Mucosa of stomach (tissue), 1 donor: Measurements from ENCODE around the gene EPB42.

Source experiments
- H3K27me3 ChIP-seq: one replicate; pipeline ENCODE4 v1.7.0; 2013; ENCODE audit warnings: mild to moderate bottlenecking, low read length; ENCODE audit not compliant: control insufficient read depth, insufficient read depth
- H3K36me3 ChIP-seq: one replicate; pipeline ENCODE4 v1.7.0; 2013; ENCODE audit warnings: low read length; ENCODE audit not compliant: control insufficient read depth, insufficient read depth
- H3K4me1 ChIP-seq: one replicate; pipeline ENCODE4 v1.7.0; 2013; ENCODE audit warnings: mild to moderate bottlenecking, low read length; ENCODE audit not compliant: control insufficient read depth, insufficient read depth
- H3K4me3 ChIP-seq: one replicate; pipeline ENCODE4 v1.7.0; 2013; ENCODE audit warnings: low read length
- H3K9ac ChIP-seq: one replicate; pipeline ENCODE4 v1.7.0; 2013; ENCODE audit warnings: mild to moderate bottlenecking, low read length, moderate library complexity
- H3K9me3 ChIP-seq: one replicate; pipeline ENCODE4 v1.7.0; 2013; ENCODE audit warnings: mild to moderate bottlenecking, low read length, moderate library complexity; ENCODE audit not compliant: control insufficient read depth
- donor health status: Pancreatic carcinoma.

EPB42 gene

GRCh38 chr15:43218908-43219706 lies 1.7 kb downstream of the EPB42 start:
- Histone ChIP-seq H3K27me3 (no peaks in the 10 kb centered on the region), H3K4me1 (no peaks in the 10 kb centered on the region), H3K9ac (no peak overlapping the region), H3K4me3 (no peak overlapping the region), H3K9me3 (no peaks in the 10 kb centered on the region), H3K36me3 (no peaks in the 10 kb centered on the region)

DNA sequence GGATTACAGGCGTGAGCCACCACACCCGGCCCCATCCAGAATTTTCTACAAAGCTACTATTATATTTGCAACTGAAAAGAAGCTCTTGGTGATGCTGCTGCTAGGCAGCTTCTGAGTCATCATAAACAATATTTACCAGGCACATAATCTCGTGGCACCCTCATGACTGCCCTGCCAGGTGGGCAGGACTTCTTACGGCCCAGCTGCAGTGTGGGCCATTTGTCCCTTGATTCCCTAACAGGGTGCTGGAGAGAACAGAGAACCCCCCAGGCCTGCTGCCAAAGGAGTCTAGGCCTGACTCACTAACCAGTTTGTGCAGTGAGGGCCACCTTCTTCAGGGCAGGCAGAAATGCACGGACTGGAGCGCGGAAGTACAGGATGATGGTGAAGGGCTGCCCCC lies 4.9 kb downstream of the EPB42 start:
- Histone ChIP-seq H3K36me3 (no peaks in the 10 kb centered on the region), H3K9ac (no peak overlapping the region), H3K4me1 (no peaks in the 10 kb centered on the region), H3K9me3 (no peaks in the 10 kb centered on the region), H3K4me3 (no peak overlapping the region), H3K27me3 (no peaks in the 10 kb centered on the region)

DNA sequence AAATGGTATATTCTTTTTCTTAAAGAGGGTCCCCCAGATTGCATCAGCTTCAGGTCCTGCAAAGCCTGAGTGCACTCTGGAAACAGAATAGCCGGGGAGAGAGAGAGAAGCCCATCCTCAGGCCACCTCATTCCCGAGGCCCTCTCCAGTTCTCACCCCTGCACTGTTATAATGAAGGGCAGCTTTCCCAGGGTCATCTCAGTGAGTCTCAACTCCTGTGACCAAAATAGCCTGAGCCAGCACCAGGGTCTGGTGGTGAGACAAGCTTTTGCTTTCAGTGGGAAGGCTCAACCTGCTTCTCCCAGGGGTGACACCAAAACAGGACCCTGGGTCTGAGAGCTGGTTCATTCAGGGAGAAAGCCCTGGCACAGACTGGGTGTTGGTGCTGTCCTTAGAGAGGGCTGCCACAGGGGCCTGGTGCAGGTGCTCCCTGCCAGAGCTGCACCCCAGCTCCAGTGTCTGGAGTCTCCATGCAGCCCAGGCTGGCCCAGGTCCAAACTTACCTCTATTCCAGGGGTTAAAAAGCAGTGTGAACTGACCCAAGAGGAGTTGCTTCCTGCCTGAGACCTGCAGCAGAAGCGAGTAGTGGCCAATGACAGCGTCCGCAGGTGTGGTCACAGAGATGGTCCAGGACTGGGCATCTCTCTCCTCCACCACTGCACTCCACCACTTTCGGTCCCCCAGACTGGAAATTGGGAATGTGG lies 6.1 kb downstream of the EPB42 start:
- Histone ChIP-seq H3K9ac (no peak overlapping the region), H3K4me3 (no peak overlapping the region), H3K4me1 (no peaks in the 10 kb centered on the region), H3K36me3 (no peaks in the 10 kb centered on the region), H3K9me3 (no peaks in the 10 kb centered on the region), H3K27me3 (peaks cover under 1% of the 10 kb centered on the region)

- peaks cover 3% of the 10 kb centered on the region for H3K27me3 ChIP-seq
- H3K4me1 ChIP-seq: no peaks in the 10 kb centered on the region
- H3K36me3 ChIP-seq: no peaks in the 10 kb centered on the region
- H3K9ac ChIP-seq: no peak overlapping the region
- H3K9me3 ChIP-seq: no peaks in the 10 kb centered on the region
- H3K4me3 ChIP-seq: no peak overlapping the region
These were observed 6.6 kb downstream of the EPB42 start for GRCh38 chr15:43214169-43214568.

- H3K36me3 ChIP-seq: no peaks in the 10 kb centered on the region
- H3K27me3 ChIP-seq: peaks cover 8% of the 10 kb centered on the region
- no peak overlapping the region for H3K9ac ChIP-seq
- H3K4me3 ChIP-seq: no peak overlapping the region
- H3K4me1 ChIP-seq: no peaks in the 10 kb centered on the region
- no peaks in the 10 kb centered on the region for H3K9me3 ChIP-seq
These were observed 7.4 kb downstream of the EPB42 start for GRCh38 chr15:43213466-43213865.

DNA sequence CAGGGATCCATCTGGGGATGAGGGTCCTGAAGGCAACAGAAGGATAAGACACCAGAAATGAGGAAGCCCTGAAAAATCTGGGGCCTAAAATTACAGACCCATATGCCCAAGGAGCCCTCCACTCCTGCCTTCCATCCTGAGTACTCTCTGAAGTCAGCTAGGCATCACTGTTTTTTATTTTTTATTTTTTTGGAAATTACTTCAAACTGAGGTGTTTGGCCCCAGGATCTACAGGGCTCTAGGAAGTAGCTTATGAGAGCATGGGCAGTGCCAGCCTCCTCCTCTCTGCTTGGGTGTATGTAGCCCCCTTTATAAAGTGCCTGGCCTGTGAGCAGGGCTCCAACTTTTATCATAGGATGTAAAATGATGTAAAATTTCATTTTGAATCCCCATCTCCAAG lies 7.9 kb downstream of the EPB42 start:
- no peak overlapping the region for H3K4me3 ChIP-seq
- H3K27me3 ChIP-seq: peaks cover 13% of the 10 kb centered on the region
- H3K36me3 ChIP-seq: no peaks in the 10 kb centered on the region
- H3K4me1 ChIP-seq: no peaks in the 10 kb centered on the region
- no peak overlapping the region for H3K9ac ChIP-seq
- H3K9me3 ChIP-seq: no peaks in the 10 kb centered on the region

- Histone ChIP-seq H3K36me3 (no peaks in the 10 kb centered on the region), H3K9ac (no peak overlapping the region), H3K9me3 (no peaks in the 10 kb centered on the region), H3K27me3 (peaks cover 16% of the 10 kb centered on the region), H3K4me1 (no peaks in the 10 kb centered on the region), H3K4me3 (no peak overlapping the region)
These were observed 8.5 kb downstream of the EPB42 start for GRCh38 chr15:43212299-43212698.

DNA sequence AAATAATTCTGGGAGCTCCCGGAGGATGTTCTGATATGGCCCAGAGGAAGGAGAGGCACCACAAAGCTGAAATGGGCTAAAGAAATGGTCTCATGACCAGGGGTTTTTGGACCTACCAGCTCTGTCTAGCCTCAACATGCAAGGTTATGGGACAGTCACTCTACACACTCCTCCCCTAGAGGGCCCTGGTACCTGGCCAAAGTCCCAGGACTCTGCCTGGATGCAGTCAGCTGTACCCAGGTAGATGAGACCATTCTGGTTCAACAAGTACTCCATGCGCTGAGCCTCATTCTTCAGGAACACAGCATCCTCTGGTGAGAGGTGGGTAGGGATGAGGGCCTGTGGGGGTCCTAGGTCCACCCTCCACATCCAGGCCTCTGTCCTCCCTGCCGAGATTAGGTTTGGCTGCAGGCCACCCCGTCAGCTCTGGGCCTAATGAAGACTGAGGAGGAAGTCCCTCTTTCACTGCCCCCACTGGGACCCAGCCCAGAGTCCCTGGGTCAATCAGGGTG lies 9.5 kb downstream of the EPB42 start:
- H3K27me3 ChIP-seq: peaks cover 16% of the 10 kb centered on the region
- no peak overlapping the region for H3K9ac ChIP-seq
- H3K9me3 ChIP-seq: no peaks in the 10 kb centered on the region
- H3K4me1 ChIP-seq: no peaks in the 10 kb centered on the region
- no peak overlapping the region for H3K4me3 ChIP-seq
- no peaks in the 10 kb centered on the region for H3K36me3 ChIP-seq

- no peaks in the 10 kb centered on the region for H3K9me3 ChIP-seq
- H3K4me3 ChIP-seq: no peak overlapping the region
- no peaks in the 10 kb centered on the region for H3K36me3 ChIP-seq
- peaks cover 16% of the 10 kb centered on the region for H3K27me3 ChIP-seq
- H3K4me1 ChIP-seq: no peaks in the 10 kb centered on the region
- no peak overlapping the region for H3K9ac ChIP-seq
These were observed 10.0 kb downstream of the EPB42 start for GRCh38 chr15:43210807-43211206.

- H3K4me3 ChIP-seq: no peak overlapping the region
- H3K9me3 ChIP-seq: no peaks in the 10 kb centered on the region
- no peaks in the 10 kb centered on the region for H3K4me1 ChIP-seq
- H3K36me3 ChIP-seq: no peaks in the 10 kb centered on the region
- H3K27me3 ChIP-seq: peaks cover 16% of the 10 kb centered on the region
- H3K9ac ChIP-seq: no peak overlapping the region
These were observed 10.6 kb downstream of the EPB42 start for GRCh38 chr15:43210172-43210745.

- Histone ChIP-seq H3K9me3 (no peaks in the 10 kb centered on the region), H3K4me3 (no peak overlapping the region)
These were observed 11.6 kb downstream of the EPB42 start for GRCh38 chr15:43209059-43209824.

More at GRCh38 chr15:43209059-43209824, 11.6 kb downstream of the EPB42 start:
- Histone ChIP-seq H3K36me3 (no peaks in the 10 kb centered on the region), H3K4me1 (no peaks in the 10 kb centered on the region), H3K9ac (no peak overlapping the region), H3K27me3 (peaks cover 16% of the 10 kb centered on the region)
